Activated T-cell treated with anti-CD3 and anti-CD28 coated beads, Interleukin-2, amount 50 U/mL, for 24 hours (primary cell): ENCODE results near the gene ARHGAP22.

Experiments used
- DNase-seq: peaks from one replicate; pipeline ENCODE4 v3.0.0-alpha.2; 2020
- H3K27ac Mint-ChIP-seq: 2 replicates; pipeline ENCODE4 v1.8.0; 2020; ENCODE audit warnings: mild to moderate bottlenecking, mixed read lengths
- H3K27me3 Mint-ChIP-seq: 2 replicates; pipeline ENCODE4 v1.8.0; 2020; ENCODE audit warnings: mixed read lengths
- H3K36me3 Mint-ChIP-seq: 2 replicates; pipeline ENCODE4 v1.8.0; 2020; ENCODE audit warnings: low read depth, mixed read lengths
- H3K4me1 Mint-ChIP-seq: 2 replicates; pipeline ENCODE4 v1.8.0; 2020; ENCODE audit warnings: low read depth, mixed read lengths
- H3K4me3 Mint-ChIP-seq: 2 replicates; pipeline ENCODE4 v1.8.0; 2020; ENCODE audit warnings: mild to moderate bottlenecking, moderate library complexity, mixed read lengths
- H3K9me3 Mint-ChIP-seq: 2 replicates; pipeline ENCODE4 v1.8.0; 2020; ENCODE audit warnings: mixed read lengths

Gene ARHGAP22

DNA sequence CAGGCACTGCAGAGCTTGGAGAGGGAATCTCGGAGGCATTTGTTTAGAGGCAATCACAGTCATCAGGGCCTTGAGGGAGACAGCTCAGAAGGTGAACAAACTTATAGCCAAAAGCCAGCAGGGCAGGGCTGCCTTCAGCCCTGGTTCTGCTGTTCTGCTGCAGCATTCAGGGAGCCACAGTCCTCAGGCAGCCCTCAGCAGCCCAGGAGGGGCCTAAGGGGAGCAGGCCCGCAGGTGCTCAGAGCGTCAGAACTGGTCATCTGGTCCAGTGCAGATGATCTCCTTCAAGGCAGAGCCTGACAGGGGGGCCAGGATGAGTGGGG is 84.7 kb downstream of the ARHGAP22 start:
- H3K4me1 Mint-ChIP-seq, result no peaks in the 10 kb centered on the region
- no peak for DNase-seq
- no peak overlapping the region for H3K4me3 Mint-ChIP-seq
- no peak overlapping the region for H3K27ac Mint-ChIP-seq
- peaks cover 60% of the 10 kb centered on the region for H3K27me3 Mint-ChIP-seq
- H3K36me3 Mint-ChIP-seq, result no peaks in the 10 kb centered on the region
- peaks cover 3% of the 10 kb centered on the region for H3K9me3 Mint-ChIP-seq

DNA sequence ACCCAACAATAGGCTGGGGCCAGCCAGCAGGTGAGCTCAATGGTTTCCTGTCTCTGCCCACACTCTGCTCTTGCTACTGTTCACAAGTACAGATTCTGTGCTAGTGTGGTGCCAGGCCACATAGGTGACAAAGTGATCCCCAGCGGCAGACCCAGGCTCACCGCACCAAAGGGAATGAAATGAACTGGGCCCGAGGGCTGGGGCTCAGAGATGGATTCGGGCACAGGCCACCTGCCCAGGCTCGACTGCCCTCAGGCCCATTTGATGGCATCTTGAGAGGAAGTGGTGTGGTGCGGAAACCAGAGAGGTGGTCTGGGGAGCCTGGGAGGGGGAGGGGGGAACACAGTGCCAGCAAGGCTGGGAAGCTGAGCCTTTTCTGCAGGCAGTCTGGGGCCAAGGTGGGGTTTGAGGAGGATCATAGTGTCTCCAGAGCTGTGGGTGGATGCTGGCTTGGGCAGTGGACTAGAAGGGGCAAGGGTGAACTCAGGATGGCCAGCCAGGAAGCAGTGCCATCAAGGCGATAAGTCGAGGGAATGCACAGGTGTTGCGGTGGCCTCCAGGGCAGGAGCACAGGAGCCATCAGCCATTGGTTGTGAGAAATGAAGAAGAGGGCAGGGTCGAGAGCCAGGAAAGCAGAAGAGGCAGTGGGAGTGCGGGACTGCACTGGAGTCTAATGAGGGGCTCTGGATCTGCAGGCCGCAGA is 85.2 kb downstream of the ARHGAP22 start:
- no peaks in the 10 kb centered on the region for H3K4me1 Mint-ChIP-seq
- peaks cover 55% of the 10 kb centered on the region for H3K27me3 Mint-ChIP-seq
- no peak overlapping the region for H3K27ac Mint-ChIP-seq
- peaks cover 4% of the 10 kb centered on the region for H3K9me3 Mint-ChIP-seq
- H3K4me3 Mint-ChIP-seq, result no peak overlapping the region
- DNase-seq, result no peak
- H3K36me3 Mint-ChIP-seq, result no peaks in the 10 kb centered on the region

DNA sequence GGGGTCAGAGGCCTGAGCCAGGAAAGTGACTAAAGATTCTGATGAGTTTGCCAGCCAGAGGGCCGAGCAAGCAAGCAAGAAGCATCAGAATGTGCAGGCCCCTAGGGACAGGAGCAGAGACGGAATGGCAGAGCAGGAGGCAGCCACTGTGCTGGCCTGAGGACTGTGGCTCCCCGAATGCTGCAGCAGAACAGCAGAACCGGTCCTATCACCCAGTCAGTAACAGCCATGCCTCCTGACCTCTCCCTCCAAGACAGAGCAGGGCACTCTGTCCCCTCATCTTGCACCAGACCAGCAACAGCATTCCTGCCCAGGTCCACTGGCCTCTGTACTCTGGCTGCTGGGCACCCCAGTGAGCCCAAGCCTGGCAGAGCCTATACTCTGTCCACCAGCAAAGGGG is 85.9 kb downstream of the ARHGAP22 start:
- peaks cover 8% of the 10 kb centered on the region for H3K9me3 Mint-ChIP-seq
- H3K27ac Mint-ChIP-seq, result no peak overlapping the region
- peaks cover 51% of the 10 kb centered on the region for H3K27me3 Mint-ChIP-seq
- H3K4me3 Mint-ChIP-seq, result no peak overlapping the region
- H3K36me3 Mint-ChIP-seq, result no peaks in the 10 kb centered on the region
- no peak for DNase-seq
- no peaks in the 10 kb centered on the region for H3K4me1 Mint-ChIP-seq

DNA sequence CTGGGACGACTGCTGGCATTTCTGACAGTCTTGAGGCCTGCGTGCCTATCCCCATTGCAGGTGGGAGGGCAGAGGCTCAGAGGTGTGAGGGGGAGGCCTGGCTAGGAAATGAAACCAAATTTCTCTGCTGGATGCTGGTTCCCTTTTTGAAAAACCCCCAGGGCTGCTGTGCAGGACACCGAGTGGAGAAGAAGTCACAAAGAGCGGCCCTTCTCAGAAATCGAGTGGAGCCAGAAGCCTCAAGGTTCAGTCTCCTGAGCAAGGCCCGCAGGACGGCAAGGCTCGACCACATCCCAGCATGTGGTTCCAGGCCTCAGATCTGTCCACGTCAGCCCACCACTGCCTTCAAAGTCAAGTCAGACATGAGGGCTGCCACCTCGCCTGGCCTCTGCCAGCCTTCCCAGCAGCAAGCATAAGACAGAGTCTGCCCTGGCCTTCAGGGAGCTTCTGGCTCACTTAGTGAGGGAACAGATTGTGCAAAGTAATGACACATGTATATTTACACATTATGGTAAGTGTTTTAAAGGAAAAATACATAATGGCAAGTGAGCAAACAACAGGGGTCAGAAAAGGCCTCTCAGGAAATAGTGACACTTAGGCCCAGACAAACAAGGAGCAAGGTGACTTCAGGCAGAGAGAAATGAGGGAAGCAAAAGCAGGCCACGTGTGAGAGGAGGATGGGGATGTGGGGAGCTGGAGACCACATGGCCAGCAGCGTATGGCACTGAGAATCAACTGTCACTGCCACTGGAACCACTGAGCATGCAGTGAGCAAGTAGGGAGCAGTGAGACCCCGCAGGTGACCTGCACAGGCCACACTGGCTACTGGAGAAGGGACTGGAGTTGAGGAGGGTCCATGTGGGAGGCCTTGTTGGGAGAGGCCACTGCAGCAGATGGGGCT is 86.7 kb downstream of the ARHGAP22 start:
- H3K27ac Mint-ChIP-seq, result no peak overlapping the region

DNA sequence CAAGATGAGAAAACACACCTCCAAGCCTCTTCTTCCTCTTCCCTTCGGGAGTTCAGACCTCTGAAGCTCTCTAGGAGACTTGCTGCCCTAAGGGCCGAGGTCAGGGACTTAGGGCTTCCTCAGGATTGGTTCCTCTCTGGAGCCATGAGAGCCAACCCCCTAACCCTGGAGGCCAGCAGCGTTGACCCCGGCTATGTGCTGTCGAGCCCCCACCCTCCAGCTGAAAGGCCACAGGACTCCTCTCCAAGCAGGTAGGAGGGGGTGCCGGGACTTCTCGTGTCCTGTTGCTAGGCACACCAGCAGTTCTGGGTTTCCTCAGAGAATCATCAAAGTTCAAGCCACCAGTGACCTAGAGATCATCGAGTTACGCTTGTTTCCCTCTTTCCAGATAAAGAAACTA is 87.4 kb downstream of the ARHGAP22 start:
- H3K4me3 Mint-ChIP-seq, result no peak overlapping the region
- no peaks in the 10 kb centered on the region for H3K4me1 Mint-ChIP-seq
- peaks cover 42% of the 10 kb centered on the region for H3K27me3 Mint-ChIP-seq
- no peaks in the 10 kb centered on the region for H3K36me3 Mint-ChIP-seq
- peaks cover 15% of the 10 kb centered on the region for H3K9me3 Mint-ChIP-seq
- DNase-seq, result no peak
- no peak overlapping the region for H3K27ac Mint-ChIP-seq

More for the DNA sequence above, 86.7 kb downstream of the ARHGAP22 start:
- Mint-ChIP-seq H3K27me3 (peaks cover 48% of the 10 kb centered on the region), H3K4me1 (no peaks in the 10 kb centered on the region), H3K4me3 (no peak overlapping the region), H3K9me3 (peaks cover 15% of the 10 kb centered on the region), H3K36me3 (no peaks in the 10 kb centered on the region)
- no peak for DNase-seq

DNA sequence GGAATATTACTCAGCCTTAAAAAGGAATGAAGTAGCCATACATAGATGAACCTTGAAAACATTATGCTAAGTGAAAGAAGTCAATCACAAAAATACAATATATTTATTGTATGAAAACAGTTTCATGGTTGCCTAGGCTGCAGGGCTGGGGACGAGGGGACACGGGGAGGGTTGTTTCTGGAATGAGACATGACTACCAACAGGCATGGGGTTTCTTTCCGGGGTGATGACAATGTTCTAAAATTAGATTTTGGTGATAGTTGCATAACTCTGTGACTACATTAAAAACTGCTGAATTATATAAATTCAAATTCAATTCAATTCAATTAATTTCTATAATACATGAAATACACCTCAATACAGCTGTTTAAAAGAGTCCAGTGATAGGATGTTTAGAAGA is 88.0 kb downstream of the ARHGAP22 start:
- H3K9me3 Mint-ChIP-seq, result peaks cover 15% of the 10 kb centered on the region
- DNase-seq, result no peak
- H3K27me3 Mint-ChIP-seq, result peaks cover 37% of the 10 kb centered on the region
- no peak overlapping the region for H3K27ac Mint-ChIP-seq
- H3K4me1 Mint-ChIP-seq, result no peaks in the 10 kb centered on the region
- H3K36me3 Mint-ChIP-seq, result no peaks in the 10 kb centered on the region
- no peak overlapping the region for H3K4me3 Mint-ChIP-seq

GRCh38 chr10:48514916-48515315 is 90.0 kb downstream of the ARHGAP22 start:
- H3K9me3 Mint-ChIP-seq, result peaks cover 15% of the 10 kb centered on the region
- H3K36me3 Mint-ChIP-seq, result no peaks in the 10 kb centered on the region
- H3K27ac Mint-ChIP-seq, result no peak overlapping the region
- no peak for DNase-seq
- H3K4me1 Mint-ChIP-seq, result no peaks in the 10 kb centered on the region
- peaks cover 17% of the 10 kb centered on the region for H3K27me3 Mint-ChIP-seq
- H3K4me3 Mint-ChIP-seq, result no peak overlapping the region

GRCh38 chr10:48514255-48514654 is 90.6 kb downstream of the ARHGAP22 start:
- DNase-seq, result no peak
- Mint-ChIP-seq H3K36me3 (no peaks in the 10 kb centered on the region), H3K4me3 (no peak overlapping the region), H3K27ac (no peak overlapping the region), H3K4me1 (no peaks in the 10 kb centered on the region), H3K9me3 (peaks cover 15% of the 10 kb centered on the region), H3K27me3 (peaks cover 12% of the 10 kb centered on the region)

- Mint-ChIP-seq H3K27me3 (peaks cover 2% of the 10 kb centered on the region), H3K4me1 (no peaks in the 10 kb centered on the region), H3K27ac (no peak overlapping the region), H3K9me3 (peaks cover 15% of the 10 kb centered on the region), H3K4me3 (no peak overlapping the region), H3K36me3 (no peaks in the 10 kb centered on the region)
- no peak for DNase-seq
Measured at GRCh38 chr10:48512861-48513260, 92.0 kb downstream of the ARHGAP22 start.

GRCh38 chr10:48511875-48512231 is 93.0 kb downstream of the ARHGAP22 start:
- Mint-ChIP-seq H3K4me3 (no peak overlapping the region), H3K27ac (no peak overlapping the region), H3K9me3 (peaks cover 15% of the 10 kb centered on the region), H3K27me3 (peaks cover 2% of the 10 kb centered on the region), H3K4me1 (no peaks in the 10 kb centered on the region), H3K36me3 (no peaks in the 10 kb centered on the region)
- no peak for DNase-seq

- Mint-ChIP-seq H3K36me3 (no peaks in the 10 kb centered on the region), H3K4me1 (no peaks in the 10 kb centered on the region), H3K4me3 (no peak overlapping the region), H3K27me3 (peaks cover 2% of the 10 kb centered on the region), H3K9me3 (peaks cover 15% of the 10 kb centered on the region), H3K27ac (no peak overlapping the region)
- DNase-seq, result no peak
Measured at GRCh38 chr10:48511066-48511874, 93.6 kb downstream of the ARHGAP22 start.

DNA sequence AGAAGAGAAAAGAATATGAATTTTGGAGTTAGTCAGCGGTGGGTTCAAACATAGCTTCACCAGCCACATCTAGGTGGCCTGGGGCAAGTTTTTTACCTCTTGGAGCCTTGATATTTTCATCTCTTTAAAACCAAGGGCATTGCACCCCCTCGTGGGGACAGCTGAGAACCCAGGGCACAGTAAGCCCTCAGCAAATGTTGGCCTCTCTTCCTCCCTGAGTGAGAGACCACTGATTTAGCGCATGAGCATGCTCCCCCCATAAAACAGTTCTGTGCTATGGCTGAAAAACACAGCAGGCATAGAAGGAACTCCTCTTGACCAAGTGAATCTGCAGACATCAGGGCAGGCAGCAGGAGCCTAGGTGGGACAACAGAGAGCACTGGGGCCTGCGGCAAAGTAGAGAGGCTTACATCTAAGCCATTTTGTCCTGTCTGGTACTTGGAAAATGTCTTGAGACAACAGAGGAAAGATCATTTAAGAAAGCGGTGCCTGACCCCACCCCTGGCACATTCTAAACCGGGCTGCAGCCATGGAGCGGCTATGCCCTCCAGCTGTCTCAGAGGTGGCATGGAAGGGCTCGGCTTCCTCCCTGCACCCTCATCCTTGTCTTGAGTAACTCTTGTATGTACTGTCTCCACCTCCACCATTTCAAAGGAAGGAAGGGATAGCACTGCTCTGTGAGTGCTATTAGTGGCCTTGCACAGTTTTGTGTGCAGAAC is 94.7 kb downstream of the ARHGAP22 start:
- H3K36me3 Mint-ChIP-seq, result no peaks in the 10 kb centered on the region
- H3K4me1 Mint-ChIP-seq, result no peaks in the 10 kb centered on the region
- DNase-seq, result no peak
- H3K27ac Mint-ChIP-seq, result no peak overlapping the region
- peaks cover 2% of the 10 kb centered on the region for H3K27me3 Mint-ChIP-seq
- no peak overlapping the region for H3K4me3 Mint-ChIP-seq
- H3K9me3 Mint-ChIP-seq, result peaks cover 12% of the 10 kb centered on the region

DNA sequence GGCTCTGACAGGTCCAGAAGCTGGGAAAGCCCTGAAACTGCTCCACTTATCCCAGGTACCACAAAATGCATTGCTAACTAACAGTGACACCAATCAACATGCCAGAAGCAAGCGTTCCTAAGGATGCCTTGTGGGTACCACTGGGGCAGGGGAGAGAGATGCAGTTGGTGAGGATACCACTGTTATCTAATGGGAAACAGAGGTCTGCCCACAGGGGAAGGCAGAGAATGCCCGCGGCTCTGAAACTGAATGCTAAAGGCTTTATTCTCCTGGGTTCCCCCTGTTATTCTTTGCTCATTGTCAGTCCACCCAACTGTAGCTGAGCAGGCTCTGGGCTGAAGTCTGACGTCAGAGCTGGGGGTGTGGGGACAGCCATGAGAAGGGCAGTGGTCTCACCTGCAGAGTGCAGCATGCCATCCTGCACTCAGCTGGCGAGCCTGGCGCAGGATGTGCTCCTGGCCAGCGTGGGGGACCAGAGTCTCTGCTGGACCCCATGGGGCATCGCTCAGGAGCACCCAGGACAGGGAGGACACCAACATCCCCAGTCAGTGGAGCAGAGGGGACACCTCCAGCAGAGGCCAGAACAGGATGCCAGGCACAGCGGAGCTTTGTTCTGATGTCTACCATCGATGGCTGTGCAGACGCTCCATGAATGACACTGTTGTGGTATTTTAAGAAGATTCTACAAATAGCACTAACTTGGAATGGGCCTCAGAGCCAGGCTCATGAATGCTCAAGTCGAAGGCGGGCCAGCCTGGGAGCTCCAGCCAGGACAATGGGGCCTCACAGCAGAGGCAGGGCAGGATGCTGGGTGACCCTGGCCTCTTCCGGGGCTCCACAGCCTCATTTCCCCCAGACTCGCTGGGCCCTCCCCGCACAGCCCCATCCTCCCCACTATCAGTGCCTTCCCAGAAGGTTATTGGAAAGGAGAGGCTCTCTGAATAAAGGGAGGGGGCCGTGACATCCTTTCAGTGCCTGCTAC is 95.8 kb downstream of the ARHGAP22 start:
- H3K4me1 Mint-ChIP-seq, result no peaks in the 10 kb centered on the region
- no peak overlapping the region for H3K4me3 Mint-ChIP-seq
- peaks cover 8% of the 10 kb centered on the region for H3K9me3 Mint-ChIP-seq
- H3K27ac Mint-ChIP-seq, result no peak overlapping the region
- no peaks in the 10 kb centered on the region for H3K36me3 Mint-ChIP-seq
- peaks cover 2% of the 10 kb centered on the region for H3K27me3 Mint-ChIP-seq
- no peak for DNase-seq
